ENCODE data around the gene KIAA0232.

- TF ChIP-seq CTCF (conservative IDR thresholded peaks at IDR 0.05 in 1 of 2, IDR thresholded peaks at IDR 0.05 in 1 of 2; ENCODE audit: extremely low read depth in 1 of 2, insufficient read depth in 1 of 2, low read depth in 1 of 2, low read length in 2 of 2) (no peak), EZH2 (IDR thresholded peaks at IDR 0.05; ENCODE audit: borderline replicate concordance, low read length) (no peak)
Measured at GRCh38 chr4:6914448-6914847, 131.9 kb downstream of the KIAA0232 start.

Data from mammary epithelial cell (primary cell).